NCI-H2081 treated with DMSO at 0.1 percent for 48 hours (cell line): ENCODE data around the gene CELSR2.
"Not testable (repeated sequence)": the region's sequence is repeated elsewhere in the genome, so short reads cannot be mapped to it uniquely, and the experiment has no call there.

Experiments used
- DNase-seq: peaks from one replicate; lab custom pipeline; 2025; lab: John Stamatoyannopoulos, UW

Gene CELSR2

GRCh38 chr1:109280862-109281261, 31.5 kb downstream of the CELSR2 start:
- DNase-seq = no peak

- no peak for DNase-seq
Measured at GRCh38 chr1:109281680-109282496, 32.5 kb downstream of the CELSR2 start.

GRCh38 chr1:109282497-109282951, 33.2 kb downstream of the CELSR2 start:
- DNase-seq = no peak

- DNase-seq = peak; percentile 48
Measured at GRCh38 chr1:109282952-109283747, 33.8 kb downstream of the CELSR2 start, which contains the start of gene PSRC1. Gene PSRC1 (minus strand): TSS chr1:109283145.

DNA sequence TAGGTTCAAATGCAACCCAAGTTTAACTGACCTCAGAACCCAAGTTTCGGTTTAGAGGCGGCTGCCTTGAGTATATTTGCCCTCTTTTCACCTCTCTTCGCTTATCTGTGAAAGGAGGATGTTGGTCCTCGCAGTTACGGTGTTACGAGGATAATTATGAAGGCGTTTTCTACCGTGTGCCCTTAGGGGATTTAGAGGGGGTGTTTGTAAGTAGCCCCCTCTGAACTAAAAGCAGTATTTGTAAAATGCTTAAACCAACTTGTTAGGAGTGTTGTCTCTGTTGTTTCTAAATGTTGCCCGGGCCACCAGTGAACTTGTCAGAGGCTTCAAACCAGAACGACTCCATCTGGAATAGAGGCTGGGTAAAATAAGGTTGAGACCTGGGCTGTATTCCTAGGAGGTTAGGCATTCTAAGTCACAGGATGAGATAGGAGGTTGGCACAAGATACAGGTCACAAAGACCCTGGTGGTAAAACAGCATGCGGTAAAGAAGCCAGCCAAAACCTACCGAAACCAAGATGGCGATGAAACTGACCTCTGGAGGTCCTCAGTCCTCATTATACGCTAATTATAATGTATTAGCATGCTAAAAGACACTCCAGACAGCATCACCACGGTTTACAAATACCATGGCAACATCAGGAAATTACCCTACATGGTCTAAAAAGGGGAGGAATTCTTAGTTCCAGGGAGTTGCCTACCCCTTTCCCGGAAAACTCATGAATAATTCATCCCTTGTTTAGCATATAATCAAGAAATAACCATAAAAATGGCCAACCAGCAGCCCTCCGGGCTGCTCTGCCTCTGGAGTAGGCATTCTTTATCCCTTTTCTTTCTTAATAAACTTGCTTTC, 34.6 kb downstream of the CELSR2 start:
- no peak for DNase-seq

- not testable (repeated sequence) for DNase-seq
Measured at GRCh38 chr1:109286762-109287161, 37.4 kb downstream of the CELSR2 start.

DNA sequence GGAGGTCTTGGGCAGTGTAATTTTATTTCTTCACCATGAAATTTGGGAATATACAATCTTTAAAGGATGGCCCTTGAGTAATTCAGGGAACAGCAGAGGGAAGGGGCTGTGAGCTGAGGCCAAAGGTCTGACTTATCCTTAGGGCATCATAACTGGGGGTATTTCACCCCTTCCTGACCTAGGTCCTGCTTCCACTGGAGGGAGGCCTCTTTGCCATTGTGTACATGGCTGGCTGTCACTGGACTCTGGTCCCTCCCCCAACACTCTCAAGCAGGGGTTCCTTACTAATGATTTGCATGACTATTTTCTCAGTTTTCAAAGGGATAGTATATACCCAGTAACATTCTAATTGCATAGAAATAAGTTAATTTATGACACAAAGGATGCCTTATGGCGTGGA, 40.8 kb downstream of the CELSR2 start:
- DNase-seq = no peak

- no peak for DNase-seq
Measured at GRCh38 chr1:109290998-109291397, 41.7 kb downstream of the CELSR2 start.

GRCh38 chr1:109292364-109292763, 43.0 kb downstream of the CELSR2 start:
- no peak for DNase-seq

GRCh38 chr1:109293026-109293425, 43.7 kb downstream of the CELSR2 start:
- no peak for DNase-seq

DNA sequence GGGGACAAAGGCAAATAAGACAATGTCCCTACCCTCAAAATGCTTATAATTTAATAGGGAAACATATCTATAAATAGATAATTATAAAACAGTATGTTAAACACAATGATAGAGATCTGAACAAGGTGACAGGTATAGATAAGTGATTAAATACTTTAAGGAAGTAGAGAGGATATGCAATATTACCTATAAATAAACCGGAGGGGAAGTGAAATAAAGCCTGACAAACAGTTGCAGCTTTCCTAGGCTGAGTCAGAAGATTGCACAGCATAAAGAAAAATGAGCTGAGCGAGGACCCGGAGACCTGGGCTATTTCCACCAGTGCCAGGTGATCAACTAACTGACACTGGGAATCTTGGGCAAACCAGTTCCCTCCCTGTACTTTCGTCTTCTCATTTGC, 45.1 kb downstream of the CELSR2 start:
- no peak for DNase-seq

- DNase-seq = no peak
Measured at GRCh38 chr1:109295712-109296415, 46.5 kb downstream of the CELSR2 start.

DNA sequence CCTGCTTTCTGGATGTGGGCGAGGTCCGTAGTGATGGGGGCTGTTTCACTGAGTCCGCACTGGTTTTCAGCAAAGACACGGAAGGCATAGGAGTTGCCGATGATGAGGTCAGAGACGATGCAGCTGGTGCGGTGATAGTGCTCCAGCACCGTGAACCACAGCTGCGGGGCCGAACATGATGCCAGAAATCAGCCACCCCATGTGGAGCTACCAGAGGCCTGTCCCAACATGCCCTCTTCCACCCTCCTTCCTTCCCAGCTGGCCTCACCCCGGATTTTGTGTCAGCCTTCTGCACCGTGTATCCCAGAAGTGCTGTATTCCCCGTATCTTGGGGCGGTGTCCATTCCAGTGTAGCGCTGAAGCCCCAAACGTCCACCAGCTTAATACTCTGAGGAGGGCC, 47.4 kb downstream of the CELSR2 start:
- DNase-seq = no peak

DNA sequence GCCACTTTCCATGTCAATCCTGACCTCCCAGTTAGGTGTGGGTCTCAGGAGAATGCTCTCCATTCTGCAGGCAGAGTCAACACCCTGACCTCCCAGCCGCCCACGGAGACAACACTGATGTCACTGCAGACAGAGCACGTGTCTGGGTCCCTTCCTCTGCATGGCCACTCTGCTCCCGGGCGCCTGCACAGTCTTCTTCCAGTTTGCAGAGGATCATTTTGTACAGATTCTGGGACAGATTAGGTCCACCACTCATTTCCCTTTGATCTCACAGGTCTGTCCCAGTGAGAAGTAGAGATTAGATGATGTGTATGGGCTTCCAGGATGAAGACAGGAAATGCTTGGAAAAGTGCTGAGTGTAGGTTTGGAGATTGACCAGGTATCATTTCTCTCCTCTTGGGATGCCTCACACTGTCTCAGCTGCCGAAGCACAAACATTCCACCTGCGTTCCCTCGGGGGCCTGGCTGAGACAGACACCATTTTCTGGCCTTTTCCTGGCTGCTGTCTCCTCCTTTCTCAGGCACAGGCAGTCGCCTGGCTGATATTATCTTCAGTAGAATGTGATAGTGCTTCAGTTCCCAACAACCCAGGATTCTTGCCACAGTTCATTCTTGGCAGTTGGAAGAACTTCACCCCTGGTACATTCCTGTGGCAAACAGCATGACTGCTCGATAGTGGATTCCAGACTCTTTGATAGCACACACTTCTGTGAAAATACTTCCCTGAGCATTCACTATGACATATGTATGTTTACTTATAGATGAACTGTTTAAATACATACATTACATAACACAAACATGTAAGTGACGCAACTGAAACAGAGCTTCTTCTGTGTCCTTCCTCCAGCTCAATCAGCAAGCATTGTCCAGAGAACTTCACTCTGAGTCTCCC, 49.6 kb downstream of the CELSR2 start:
- no peak for DNase-seq

DNA sequence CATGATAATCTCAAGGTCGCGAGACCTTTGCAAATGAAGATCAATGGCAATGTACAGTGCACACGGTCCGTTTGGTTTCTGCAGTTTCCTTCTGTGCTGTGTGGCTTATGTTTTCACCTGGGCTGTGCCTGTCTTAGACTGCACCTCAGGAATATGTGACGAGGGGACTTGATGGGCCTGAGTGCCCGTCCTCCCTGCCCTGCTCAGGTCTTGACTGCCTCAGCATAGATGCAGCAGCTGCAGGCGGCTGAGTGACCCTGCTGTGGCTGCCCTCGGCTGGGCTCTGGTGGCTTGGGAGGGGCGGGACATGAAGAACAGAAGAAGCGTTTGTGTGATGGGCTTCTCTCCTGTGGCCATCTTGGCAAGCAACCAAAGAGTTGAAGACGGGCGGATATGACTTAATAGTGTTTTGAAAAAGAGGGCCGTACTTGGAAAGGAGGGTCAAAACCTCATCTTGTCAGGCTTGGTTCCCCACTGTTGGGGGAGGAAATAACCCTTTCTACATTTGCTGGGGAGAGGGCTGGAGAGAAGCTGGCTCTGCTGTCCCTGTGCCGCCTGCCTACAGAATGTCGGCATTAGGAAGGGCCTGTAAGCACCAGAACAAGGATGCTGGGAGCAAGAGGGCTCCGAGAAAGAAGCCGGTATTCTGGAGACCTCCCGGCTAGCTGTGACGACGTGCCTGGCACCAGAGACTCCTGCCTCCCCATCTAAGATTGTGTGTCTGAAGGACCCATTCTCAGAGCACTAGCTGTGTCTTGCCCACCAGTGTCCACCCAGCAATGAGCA, 50.4 kb downstream of the CELSR2 start:
- DNase-seq = no peak

GRCh38 chr1:109300650-109301151, 51.4 kb downstream of the CELSR2 start:
- DNase-seq = no peak

DNA sequence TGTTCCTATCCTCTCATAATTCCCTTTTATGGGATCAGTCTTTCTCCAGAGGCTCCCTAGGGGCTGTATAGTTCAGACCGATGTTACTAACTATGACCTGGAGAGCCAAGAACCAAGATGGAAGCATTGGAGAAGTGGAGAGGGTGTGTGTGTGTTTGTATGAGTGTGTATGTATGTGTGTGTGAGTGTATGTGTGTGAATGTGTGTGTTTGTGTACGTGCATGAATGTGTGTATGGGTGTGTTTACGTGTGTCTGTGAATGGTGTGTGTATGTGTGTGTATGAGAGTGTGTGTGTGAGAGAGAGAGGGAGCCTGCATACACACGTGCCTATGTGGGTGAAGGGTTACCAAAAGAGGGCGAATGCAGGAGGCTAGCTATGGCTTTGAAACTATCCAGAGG, 52.5 kb downstream of the CELSR2 start:
- DNase-seq = no peak

GRCh38 chr1:109304226-109304920, 55.0 kb downstream of the CELSR2 start:
- no peak for DNase-seq

GRCh38 chr1:109305991-109306390, 56.7 kb downstream of the CELSR2 start:
- not testable (repeated sequence) for DNase-seq
